Mesothelial cell of epicardium (in vitro differentiated cells): Measurements from ENCODE around the gene MPL. TPM values are rescaled to one million over a fixed set of nuclear protein-coding genes. Genes with fewer than 3 reads are reported as not detected.

ENCODE experiments used
- DNase-seq, 2 experiments: peaks; one replicate each; pipeline ENCODE4 v3.0.0; 2021; ENCODE audit warnings: low spot score in 2 of 2; ENCODE audit not compliant: unreplicated experiment in 2 of 2
- H3K27ac Mint-ChIP-seq: 2 replicates; pipeline ENCODE4 v1.8.0; 2021; ENCODE audit warnings: mixed read lengths
- H3K27me3 Mint-ChIP-seq: 2 replicates; pipeline ENCODE4 v1.8.0; 2021; ENCODE audit warnings: low read depth, mixed read lengths
- H3K36me3 Mint-ChIP-seq: 2 replicates; pipeline ENCODE4 v1.8.0; 2021; ENCODE audit warnings: mixed read lengths
- H3K4me1 Mint-ChIP-seq: 2 replicates; pipeline ENCODE4 v1.8.0; 2021; ENCODE audit warnings: mixed read lengths
- H3K4me3 Mint-ChIP-seq: 2 replicates; pipeline ENCODE4 v1.8.0; 2021; ENCODE audit warnings: mild to moderate bottlenecking, moderate library complexity, mixed read lengths
- H3K9me3 Mint-ChIP-seq: 2 replicates; pipeline ENCODE4 v1.8.0; 2021; ENCODE audit warnings: mixed read lengths
- total RNA-seq: library from RNA; stranded (reverse); gene quantifications from 3 replicates; pipeline ENCODE4 v1.2.1, GENCODE V29; 2021
- TF ChIP-seq, protein P1 (sequence below): fragments of 200-600 bp; sonication (generic); IDR thresholded peaks from one replicate; pipeline ENCODE4 v1.5.0; 2021; ENCODE audit warnings: antibody characterized with exemption; ENCODE audit not compliant: unreplicated experiment

The MPL gene
- total RNA-seq, 1 donor from 2014 or later = not detected

DNA sequence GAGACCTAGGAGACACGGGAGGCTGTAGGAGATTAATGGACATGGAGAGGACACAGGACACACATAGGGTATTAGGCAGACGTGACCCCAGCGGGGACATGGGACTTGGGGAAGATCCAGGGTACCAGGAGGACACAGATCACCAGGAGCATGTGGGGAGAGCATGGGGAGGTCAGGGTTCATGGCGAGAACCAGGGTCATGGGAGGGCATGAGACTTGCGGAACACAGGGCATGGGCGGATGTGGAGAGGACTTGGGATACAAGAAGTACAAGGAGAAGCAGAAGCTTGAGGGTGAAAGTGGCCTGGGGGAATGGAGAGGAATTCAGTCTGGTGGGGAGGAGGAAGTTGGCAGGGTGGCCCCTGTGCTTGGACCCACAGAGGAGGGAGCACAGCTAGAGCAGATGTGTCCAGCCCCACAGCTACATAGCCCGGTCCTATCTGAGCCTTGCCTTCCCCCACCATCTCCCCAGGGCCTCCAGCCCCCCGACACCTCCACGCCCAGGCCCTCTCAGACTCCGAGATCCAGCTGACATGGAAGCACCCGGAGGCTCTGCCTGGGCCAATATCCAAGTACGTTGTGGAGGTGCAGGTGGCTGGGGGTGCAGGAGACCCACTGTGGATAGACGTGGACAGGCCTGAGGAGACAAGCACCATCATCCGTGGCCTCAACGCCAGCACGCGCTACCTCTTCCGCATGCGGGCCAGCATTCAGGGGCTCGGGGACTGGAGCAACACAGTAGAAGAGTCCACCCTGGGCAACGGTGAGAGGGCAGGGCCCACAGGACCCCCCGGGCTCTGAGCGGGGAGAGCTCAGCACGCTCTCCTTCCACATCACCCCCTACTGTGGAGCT, 24.7 kb upstream of the MPL start:
- H3K27ac Mint-ChIP-seq = no peak overlapping the region
- no peaks in the 10 kb centered on the region for H3K36me3 Mint-ChIP-seq
- no peaks in the 10 kb centered on the region for H3K27me3 Mint-ChIP-seq
- no peaks in the 10 kb centered on the region for H3K4me1 Mint-ChIP-seq
- no peaks in the 10 kb centered on the region for H3K9me3 Mint-ChIP-seq
- DNase-seq = no peak
- H3K4me3 Mint-ChIP-seq = no peak overlapping the region
- TF ChIP-seq, protein P1, sequence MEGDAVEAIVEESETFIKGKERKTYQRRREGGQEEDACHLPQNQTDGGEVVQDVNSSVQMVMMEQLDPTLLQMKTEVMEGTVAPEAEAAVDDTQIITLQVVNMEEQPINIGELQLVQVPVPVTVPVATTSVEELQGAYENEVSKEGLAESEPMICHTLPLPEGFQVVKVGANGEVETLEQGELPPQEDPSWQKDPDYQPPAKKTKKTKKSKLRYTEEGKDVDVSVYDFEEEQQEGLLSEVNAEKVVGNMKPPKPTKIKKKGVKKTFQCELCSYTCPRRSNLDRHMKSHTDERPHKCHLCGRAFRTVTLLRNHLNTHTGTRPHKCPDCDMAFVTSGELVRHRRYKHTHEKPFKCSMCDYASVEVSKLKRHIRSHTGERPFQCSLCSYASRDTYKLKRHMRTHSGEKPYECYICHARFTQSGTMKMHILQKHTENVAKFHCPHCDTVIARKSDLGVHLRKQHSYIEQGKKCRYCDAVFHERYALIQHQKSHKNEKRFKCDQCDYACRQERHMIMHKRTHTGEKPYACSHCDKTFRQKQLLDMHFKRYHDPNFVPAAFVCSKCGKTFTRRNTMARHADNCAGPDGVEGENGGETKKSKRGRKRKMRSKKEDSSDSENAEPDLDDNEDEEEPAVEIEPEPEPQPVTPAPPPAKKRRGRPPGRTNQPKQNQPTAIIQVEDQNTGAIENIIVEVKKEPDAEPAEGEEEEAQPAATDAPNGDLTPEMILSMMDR = no peak

DNA sequence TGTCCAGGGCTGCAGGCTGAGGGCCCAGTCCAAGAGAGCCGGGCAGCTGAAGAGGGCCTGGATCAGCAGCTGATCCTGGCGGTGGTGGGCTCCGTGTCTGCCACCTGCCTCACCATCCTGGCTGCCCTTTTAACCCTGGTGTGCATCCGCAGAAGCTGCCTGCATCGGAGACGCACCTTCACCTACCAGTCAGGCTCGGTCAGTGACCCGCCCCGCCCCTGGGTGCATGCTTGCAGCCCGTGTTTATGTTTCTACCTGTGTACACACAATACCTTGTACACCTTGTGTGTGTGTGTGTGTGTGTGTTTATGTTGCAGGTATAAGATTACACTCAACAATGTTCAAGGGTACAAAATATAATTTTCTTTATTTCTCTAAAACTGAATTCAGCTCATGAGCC, 23.8 kb upstream of the MPL start:
- TF ChIP-seq, protein P1 = no peak
- DNase-seq = no peak
- Mint-ChIP-seq H3K27me3 (no peaks in the 10 kb centered on the region), H3K27ac (no peak overlapping the region), H3K36me3 (no peaks in the 10 kb centered on the region), H3K9me3 (no peaks in the 10 kb centered on the region), H3K4me1 (no peaks in the 10 kb centered on the region), H3K4me3 (no peak overlapping the region)

DNA sequence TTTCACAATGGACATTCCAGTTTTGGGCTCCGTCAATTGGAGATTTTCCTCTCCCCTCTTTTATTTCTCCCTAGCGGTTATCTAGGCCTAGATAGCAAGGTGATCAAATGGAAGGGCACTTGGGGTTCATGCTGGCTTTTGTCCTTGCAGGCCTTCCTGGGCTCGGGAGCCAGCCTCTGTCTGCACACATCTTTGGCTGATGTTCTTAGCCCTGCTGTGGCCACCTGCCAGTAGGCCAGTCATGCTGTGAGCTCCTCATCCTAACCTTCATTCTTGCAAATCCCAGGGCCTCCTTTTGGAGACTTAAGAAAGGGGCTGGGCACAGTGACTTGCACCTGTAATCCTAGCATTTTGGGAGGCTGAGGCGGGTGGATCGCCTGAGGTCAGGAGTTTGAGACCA, 23.4 kb upstream of the MPL start:
- Mint-ChIP-seq H3K4me3 (no peak overlapping the region), H3K27ac (no peak overlapping the region), H3K27me3 (no peaks in the 10 kb centered on the region), H3K4me1 (no peaks in the 10 kb centered on the region), H3K9me3 (no peaks in the 10 kb centered on the region), H3K36me3 (no peaks in the 10 kb centered on the region)
- TF ChIP-seq, protein P1 = no peak
- no peak for DNase-seq

DNA sequence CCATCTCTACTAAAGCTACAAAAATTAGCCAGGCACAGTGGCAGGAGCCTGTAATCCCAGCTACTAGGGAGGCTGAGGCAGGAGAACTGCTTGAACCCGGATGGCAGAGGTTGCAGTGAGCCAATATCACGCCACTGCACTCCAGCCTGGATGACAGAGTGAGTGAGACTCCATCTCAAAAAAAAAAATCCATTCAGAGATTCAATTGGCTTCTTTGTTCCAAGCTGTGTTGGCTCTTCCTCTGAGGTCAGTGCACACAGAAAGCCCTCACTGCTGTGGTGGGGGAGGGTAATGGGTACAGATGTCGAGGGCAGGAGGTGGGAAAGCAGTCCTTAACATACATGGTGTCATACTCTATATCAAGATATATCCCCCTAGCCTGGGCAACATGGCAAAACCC, 22.1 kb upstream of the MPL start:
- no peak overlapping the region for H3K4me3 Mint-ChIP-seq
- H3K9me3 Mint-ChIP-seq = no peaks in the 10 kb centered on the region
- no peaks in the 10 kb centered on the region for H3K4me1 Mint-ChIP-seq
- no peaks in the 10 kb centered on the region for H3K27me3 Mint-ChIP-seq
- no peaks in the 10 kb centered on the region for H3K36me3 Mint-ChIP-seq
- H3K27ac Mint-ChIP-seq = no peak overlapping the region
- no peak for DNase-seq
- TF ChIP-seq, protein P1 = no peak

DNA sequence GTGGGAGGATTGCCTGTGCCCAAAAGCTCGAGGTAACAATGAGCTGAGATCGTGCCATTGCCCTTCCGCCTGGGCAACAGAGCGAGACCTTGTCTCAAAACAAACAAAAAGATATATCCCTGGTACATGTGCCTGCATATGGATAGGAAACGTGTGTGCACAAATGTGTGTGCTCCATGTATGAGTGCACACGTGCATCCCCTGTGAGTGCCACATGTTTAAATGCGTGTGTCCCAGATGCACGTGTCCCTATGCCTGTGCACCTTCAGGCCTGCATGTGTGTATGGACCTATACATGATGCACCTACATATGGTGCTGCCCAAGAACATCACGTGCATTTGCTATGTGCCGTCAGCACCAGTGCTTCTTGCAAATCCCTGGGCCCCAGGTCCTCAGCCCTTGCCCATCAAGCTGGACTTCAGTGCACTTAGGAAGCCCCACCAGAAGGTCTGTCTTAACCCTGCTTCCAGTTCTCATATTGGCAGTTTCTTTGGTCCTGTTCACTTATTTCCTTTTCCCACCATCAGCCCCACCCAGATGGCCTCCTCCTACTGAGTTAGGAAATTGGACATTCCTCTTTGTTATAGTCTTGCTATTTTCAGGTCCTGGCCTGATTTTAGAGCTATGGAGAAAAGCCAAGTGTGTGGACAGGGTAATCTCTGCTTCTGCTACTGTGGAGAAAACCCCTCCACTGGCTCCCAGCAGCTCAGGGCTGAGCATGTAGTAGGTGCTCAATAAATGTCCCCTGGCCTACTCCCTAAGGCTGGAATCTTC, 21.5 kb upstream of the MPL start:
- H3K36me3 Mint-ChIP-seq = no peaks in the 10 kb centered on the region
- TF ChIP-seq, protein P1 = no peak
- no peak overlapping the region for H3K4me3 Mint-ChIP-seq
- no peaks in the 10 kb centered on the region for H3K9me3 Mint-ChIP-seq
- no peak for DNase-seq
- H3K27me3 Mint-ChIP-seq = no peaks in the 10 kb centered on the region
- no peaks in the 10 kb centered on the region for H3K4me1 Mint-ChIP-seq
- no peak overlapping the region for H3K27ac Mint-ChIP-seq
